K562 (cell line): ENCODE data around the gene RARG. TPM values are rescaled to one million over a fixed set of nuclear protein-coding genes. Genes with fewer than 3 reads are reported as not detected.

Source experiments
- CCNT2 ChIP-seq: IDR thresholded peaks from 2 replicates; pipeline ENCODE4 v1.6.1; 2011; ENCODE audit warnings: borderline replicate concordance, low read depth, mild to moderate bottlenecking, moderate library complexity, mixed read lengths, low read length; ENCODE audit not compliant: insufficient read length; ENCODE audit errors: extremely low read depth
- ELF2 ChIP-seq: fragments of 250-450 bp; sonication (Bioruptor Pico); IDR thresholded peaks from 2 replicates; pipeline ENCODE4 v1.5.0; 2021; ENCODE audit warnings: mild to moderate bottlenecking
- EP300 ChIP-seq: IDR thresholded peaks from 2 replicates; pipeline ENCODE4 v1.6.1; 2012; ENCODE audit warnings: low read length, improper control_type of control experiment
- FOSL1 ChIP-seq: fragments of 200-800 bp; sonication (Bioruptor generic); conservative IDR thresholded peaks from 2 replicates; pipeline ENCODE4 v1.6.1; 2016; ENCODE audit warnings: missing genetic modification characterization, missing compliant biosample characterization
- HDAC2 ChIP-seq: fragments of 450-650 bp; IDR thresholded peaks from 2 replicates; pipeline ENCODE4 v1.6.1; 2016; ENCODE audit warnings: mild to moderate bottlenecking
- NONO ChIP-seq, 2 experiments: fragments of 200-400 bp in 1 of 2; fragments of 450-650 bp in 1 of 2; formaldehyde crosslinking in 1 of 2; IDR thresholded peaks; 2 replicates each; pipeline ENCODE4 v1.6.1; 2017; ENCODE audit warnings: low read depth in 2 of 2, mild to moderate bottlenecking in 2 of 2, moderate library complexity in 2 of 2, low read length in 1 of 2
- POLR2B ChIP-seq: fragments of 450-650 bp; IDR thresholded peaks from 2 replicates; pipeline ENCODE4 v1.6.1; 2018; ENCODE audit warnings: low read depth; ENCODE audit not compliant: partially characterized antibody
- STAT5A ChIP-seq: IDR thresholded peaks from 2 replicates; pipeline ENCODE4 v1.6.1; 2012; ENCODE audit warnings: low read length, inconsistent platforms, borderline replicate concordance
- TBP ChIP-seq: optimal IDR thresholded peaks from 2 replicates; pipeline ENCODE3; 2011; ENCODE audit warnings: low read depth, low read length, improper control_type of control experiment
- TCFL5 ChIP-seq: fragments of 250-450 bp; sonication (Bioruptor Pico); conservative IDR thresholded peaks from 2 replicates; pipeline ENCODE4 v1.6.1; 2021; ENCODE audit warnings: mild to moderate bottlenecking, moderate library complexity, matching md5 sums
- polyA plus RNA-seq, 8 experiments: library from polyadenylated mRNA; depleted of rRNA in 4 of 8; stranded (reverse) in 5 of 8; unstranded in 3 of 8; fragments of >200 nt; fragmentation: Nextera tagmentation in 2 of 8; fragmentation: Illumina TruSeq in 1 of 8; extraction: Ambion mirVana in 2 of 8; extraction: Trizol in 1 of 8; gene quantifications; 2 replicates each; pipeline versions ENCODE4 v1.2.1 to v1.2.3, GENCODE V29; 2011 to 2014; ENCODE audit warnings: inconsistent platforms in 1 of 8, missing spikeins in 1 of 8
- total RNA-seq, 7 experiments: library from RNA; depleted of rRNA in 6 of 7; stranded (reverse); fragments of >200 nt in 6 of 7; fragmentation: Illumina TruSeq in 2 of 7; extraction: Trizol in 2 of 7; gene quantifications; 2 replicates each; pipeline versions ENCODE4 v1.2.1 to v1.2.3, GENCODE V29; 2011 to 2021; ENCODE audit warnings: low replicate concordance in 1 of 7
- TF ChIP-seq, protein P1 (sequence below), 3 experiments: fragments of 200-800 bp in 1 of 3; sonication (Bioruptor generic) in 1 of 3; sonication (generic) in 1 of 3; formaldehyde crosslinking in 1 of 3; IDR thresholded peaks; 2 replicates each; pipeline versions ENCODE4 v1.6.1 to v1.8.0; 2016 to 2022; ENCODE audit warnings: mild to moderate bottlenecking in 2 of 3, missing compliant biosample characterization in 2 of 3, missing genetic modification characterization in 2 of 3, missing genetic modification reagents in 1 of 3
- TF ChIP-seq, protein P2 (sequence below): sonication (generic); formaldehyde crosslinking; IDR thresholded peaks from 2 replicates; pipeline ENCODE4 v1.8.0; 2022; ENCODE audit warnings: missing genetic modification reagents, mild to moderate bottlenecking, borderline replicate concordance
- TF ChIP-seq, protein P3 (sequence below): fragments of 450-650 bp; IDR thresholded peaks from 2 replicates; pipeline ENCODE4 v1.6.1; 2018; ENCODE audit not compliant: partially characterized antibody
- TF ChIP-seq, protein P4 (sequence below): fragments of 250-450 bp; sonication (Bioruptor Pico); IDR thresholded peaks from 2 replicates; pipeline ENCODE4 v1.5.0; 2021; ENCODE audit warnings: mild to moderate bottlenecking, borderline replicate concordance
- TF ChIP-seq, protein P5 (sequence below): fragments of 450-650 bp; formaldehyde crosslinking; IDR thresholded peaks from 2 replicates; pipeline ENCODE4 v1.4.0; 2020; ENCODE audit warnings: mild to moderate bottlenecking, moderate library complexity

Gene RARG
- total and polyA plus RNA-seq, 9 of the 15 experiments (the other 6 are each of a cell fraction or from before 2014, with no cell fraction given): 0.18 to 7.6 (median 3.8) TPM

DNA sequence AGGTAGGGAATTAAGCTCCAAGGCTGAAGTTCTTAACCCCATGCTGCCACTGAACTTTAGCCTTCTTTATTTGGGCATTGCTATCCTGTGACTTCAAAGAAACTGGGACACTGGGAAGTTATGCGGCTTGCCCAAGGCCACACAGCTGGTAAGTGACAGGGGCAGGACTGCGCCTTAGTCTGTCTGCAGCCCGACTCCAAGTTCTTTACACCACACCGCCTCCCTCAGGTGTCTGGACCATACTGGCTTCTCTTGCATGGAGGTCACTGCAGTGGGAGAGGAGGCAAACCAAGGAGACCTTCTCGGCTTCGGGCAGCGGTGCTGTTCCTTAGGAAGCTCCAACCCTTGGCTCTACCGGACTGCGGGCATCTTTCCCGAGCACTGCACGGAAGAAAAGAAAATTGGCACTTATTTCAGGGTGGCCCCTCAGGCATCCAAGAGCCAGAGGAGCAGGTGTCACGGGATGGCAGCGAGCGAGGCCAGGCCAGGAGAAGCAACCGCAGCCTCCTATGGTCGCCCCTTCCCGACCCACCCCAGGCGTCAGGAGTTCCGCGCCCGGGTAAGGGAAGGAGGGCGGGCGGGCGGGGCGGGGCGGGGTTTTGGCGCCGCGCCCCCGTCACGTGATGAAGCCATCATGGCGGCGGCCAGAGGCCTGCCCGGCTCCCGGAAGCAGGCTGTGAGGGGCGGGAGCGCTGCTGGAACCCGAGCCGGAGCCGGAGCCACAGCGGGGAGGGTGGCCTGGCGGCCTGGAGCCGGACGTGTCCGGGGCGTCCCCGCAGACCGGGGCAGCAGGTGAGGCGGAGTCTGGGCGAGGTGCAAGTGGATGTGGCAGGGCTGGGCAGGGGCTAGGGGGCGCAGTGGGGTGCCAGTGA is 19.7 kb upstream of the RARG start (continued):
- TF ChIP-seq, protein P1, sequence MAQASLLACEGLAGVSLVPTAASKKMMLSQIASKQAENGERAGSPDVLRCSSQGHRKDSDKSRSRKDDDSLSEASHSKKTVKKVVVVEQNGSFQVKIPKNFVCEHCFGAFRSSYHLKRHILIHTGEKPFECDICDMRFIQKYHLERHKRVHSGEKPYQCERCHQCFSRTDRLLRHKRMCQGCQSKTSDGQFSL (CRISPR knock-in tag; IDR thresholded peaks at IDR 0.05): no peak
- TF ChIP-seq, protein P1 (tag; IDR thresholded peaks at IDR 0.05): no peak
- TF ChIP-seq CCNT2 (peak; percentile 57), TBP (peak; percentile 55), STAT5A (no peak), ELF2 (CRISPR knock-in tag) (peak; percentile 90), TCFL5 (CRISPR knock-in tag) (no peak), EP300 (peak; percentile 2; the same call in 1 of the 2 replicates), POLR2B (peak; percentile 54), NONO (IDR thresholded peaks at IDR 0.05; ENCODE audit: low read depth in 2 of 2, low read length in 1 of 2) (peak in 1 of 2 experiments; percentile 71; a peak in 2 of 4 replicates), FOSL1 (tag) (0 out of 2 replicates have a peak, but pooled peaks have one; percentile 31), HDAC2 (peak; percentile 41; the same call in 1 of the 2 replicates)
- TF ChIP-seq, protein P2, sequence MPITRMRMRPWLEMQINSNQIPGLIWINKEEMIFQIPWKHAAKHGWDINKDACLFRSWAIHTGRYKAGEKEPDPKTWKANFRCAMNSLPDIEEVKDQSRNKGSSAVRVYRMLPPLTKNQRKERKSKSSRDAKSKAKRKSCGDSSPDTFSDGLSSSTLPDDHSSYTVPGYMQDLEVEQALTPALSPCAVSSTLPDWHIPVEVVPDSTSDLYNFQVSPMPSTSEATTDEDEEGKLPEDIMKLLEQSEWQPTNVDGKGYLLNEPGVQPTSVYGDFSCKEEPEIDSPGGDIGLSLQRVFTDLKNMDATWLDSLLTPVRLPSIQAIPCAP (CRISPR knock-in tag): no peak
- TF ChIP-seq, protein P3, sequence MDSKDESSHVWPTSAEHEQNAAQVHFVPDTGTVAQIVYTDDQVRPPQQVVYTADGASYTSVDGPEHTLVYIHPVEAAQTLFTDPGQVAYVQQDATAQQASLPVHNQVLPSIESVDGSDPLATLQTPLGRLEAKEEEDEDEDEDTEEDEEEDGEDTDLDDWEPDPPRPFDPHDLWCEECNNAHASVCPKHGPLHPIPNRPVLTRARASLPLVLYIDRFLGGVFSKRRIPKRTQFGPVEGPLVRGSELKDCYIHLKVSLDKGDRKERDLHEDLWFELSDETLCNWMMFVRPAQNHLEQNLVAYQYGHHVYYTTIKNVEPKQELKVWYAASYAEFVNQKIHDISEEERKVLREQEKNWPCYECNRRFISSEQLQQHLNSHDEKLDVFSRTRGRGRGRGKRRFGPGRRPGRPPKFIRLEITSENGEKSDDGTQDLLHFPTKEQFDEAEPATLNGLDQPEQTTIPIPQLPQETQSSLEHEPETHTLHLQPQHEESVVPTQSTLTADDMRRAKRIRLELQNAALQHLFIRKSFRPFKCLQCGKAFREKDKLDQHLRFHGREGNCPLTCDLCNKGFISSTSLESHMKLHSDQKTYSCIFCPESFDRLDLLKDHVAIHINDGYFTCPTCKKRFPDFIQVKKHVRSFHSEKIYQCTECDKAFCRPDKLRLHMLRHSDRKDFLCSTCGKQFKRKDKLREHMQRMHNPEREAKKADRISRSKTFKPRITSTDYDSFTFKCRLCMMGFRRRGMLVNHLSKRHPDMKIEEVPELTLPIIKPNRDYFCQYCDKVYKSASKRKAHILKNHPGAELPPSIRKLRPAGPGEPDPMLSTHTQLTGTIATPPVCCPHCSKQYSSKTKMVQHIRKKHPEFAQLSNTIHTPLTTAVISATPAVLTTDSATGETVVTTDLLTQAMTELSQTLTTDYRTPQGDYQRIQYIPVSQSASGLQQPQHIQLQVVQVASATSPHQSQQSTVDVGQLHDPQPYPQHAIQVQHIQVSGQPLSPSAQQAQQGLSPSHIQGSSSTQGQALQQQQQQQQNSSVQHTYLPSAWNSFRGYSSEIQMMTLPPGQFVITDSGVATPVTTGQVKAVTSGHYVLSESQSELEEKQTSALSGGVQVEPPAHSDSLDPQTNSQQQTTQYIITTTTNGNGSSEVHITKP: no peak
- TF ChIP-seq, protein P4, sequence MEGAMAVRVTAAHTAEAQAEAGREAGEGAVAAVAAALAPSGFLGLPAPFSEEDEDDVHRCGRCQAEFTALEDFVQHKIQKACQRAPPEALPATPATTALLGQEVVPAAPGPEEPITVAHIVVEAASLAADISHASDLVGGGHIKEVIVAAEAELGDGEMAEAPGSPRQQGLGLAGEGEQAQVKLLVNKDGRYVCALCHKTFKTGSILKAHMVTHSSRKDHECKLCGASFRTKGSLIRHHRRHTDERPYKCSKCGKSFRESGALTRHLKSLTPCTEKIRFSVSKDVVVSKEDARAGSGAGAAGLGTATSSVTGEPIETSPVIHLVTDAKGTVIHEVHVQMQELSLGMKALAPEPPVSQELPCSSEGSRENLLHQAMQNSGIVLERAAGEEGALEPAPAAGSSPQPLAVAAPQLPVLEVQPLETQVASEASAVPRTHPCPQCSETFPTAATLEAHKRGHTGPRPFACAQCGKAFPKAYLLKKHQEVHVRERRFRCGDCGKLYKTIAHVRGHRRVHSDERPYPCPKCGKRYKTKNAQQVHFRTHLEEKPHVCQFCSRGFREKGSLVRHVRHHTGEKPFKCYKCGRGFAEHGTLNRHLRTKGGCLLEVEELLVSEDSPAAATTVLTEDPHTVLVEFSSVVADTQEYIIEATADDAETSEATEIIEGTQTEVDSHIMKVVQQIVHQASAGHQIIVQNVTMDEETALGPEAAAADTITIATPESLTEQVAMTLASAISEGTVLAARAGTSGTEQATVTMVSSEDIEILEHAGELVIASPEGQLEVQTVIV (CRISPR knock-in tag): no peak
- TF ChIP-seq, protein P5, sequence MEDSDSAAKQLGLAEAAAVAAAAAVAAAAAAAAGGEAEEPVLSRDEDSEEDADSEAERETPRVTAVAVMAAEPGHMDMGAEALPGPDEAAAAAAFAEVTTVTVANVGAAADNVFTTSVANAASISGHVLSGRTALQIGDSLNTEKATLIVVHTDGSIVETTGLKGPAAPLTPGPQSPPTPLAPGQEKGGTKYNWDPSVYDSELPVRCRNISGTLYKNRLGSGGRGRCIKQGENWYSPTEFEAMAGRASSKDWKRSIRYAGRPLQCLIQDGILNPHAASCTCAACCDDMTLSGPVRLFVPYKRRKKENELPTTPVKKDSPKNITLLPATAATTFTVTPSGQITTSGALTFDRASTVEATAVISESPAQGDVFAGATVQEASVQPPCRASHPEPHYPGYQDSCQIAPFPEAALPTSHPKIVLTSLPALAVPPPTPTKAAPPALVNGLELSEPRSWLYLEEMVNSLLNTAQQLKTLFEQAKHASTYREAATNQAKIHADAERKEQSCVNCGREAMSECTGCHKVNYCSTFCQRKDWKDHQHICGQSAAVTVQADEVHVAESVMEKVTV (CRISPR knock-in tag): peak; percentile 40; the same call in 1 of the 2 replicates
